ENCODE results near the gene TNFRSF4. TPM values are rescaled to one million over a fixed set of nuclear protein-coding genes. Genes with fewer than 3 reads are reported as not detected.

Gene TNFRSF4
- 1 to 10 TPM; 1.5 to 4.5 (median 3.2) TPM for total RNA-seq

DNA sequence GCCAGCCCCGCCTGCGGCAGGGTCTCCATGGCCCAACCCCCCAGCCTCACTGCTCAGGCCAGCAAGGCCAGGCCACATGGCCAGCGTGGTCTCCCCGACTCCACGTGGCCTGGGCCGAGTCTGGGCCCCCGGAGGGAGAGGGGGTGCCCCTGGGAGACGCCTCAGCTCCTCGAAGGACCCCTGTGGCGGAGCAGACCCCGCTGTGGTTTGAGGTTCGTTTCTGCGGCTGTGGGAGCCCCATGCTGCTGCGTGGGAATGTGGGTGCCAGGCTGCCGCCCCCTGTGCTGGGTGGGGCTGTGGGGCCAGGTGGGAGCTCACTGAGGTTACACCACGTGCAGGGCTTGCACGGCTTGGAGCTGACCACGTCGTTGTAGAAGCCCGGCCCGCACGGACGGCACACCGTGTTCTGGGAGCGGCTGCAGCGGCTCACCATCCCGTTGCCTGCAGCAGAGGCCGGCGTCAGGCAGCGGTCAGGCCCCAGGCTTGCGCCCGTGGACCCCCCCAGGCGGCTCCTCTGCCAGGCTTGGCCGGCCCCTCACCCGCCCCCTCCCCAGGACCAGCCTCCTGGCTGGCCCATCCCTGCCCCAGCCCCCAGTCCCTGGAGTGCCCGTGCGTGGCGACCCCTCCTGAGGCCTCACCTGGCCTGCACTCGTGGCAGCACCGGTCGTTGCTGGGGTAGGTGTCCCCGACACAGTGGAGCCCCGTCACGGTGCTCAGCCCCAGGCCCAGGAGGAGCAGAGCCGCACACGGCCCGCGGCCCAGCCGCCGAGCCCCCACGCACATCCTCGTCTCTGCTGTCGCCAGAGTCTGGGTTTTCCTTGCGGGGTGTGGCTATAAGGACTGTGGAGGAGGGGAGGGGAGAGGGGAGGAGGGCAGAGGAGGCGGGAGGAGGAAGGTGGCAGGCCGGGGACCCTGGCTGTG is at the start of gene TNFRSF4:
Gene TNFRSF4 (minus strand): TSS at position 809 of the 921 bp plus-strand sequence. CDS start 26 bp downstream, at position 783.
- H3K9me3 ChIP-seq: no peaks in the 10 kb centered on the region
- H3K36me3 ChIP-seq: peaks cover 23 to 24% of the 10 kb centered on the region in 2 donors
- no peaks in the 10 kb centered on the region for H3K27me3 ChIP-seq
- intact Hi-C loops (cut with DNase I): no loop called here
- WGBS, 2 donors: 55 to 74% methylated on average over 13 to 14 of the region's 56 CpGs
- no peaks in the 10 kb centered on the region for H3K4me1 ChIP-seq
- DNase-seq: no peak
- TF ChIP-seq POLR2A (IDR thresholded peaks at IDR 0.05) (no peak), CTCF (IDR thresholded peaks at IDR 0.05) (no peak)
- no peak within 1 kb of the TSS for H3K4me3 ChIP-seq (replicated peaks in 1 of 3)
- H3K27ac ChIP-seq: no peak within 1 kb of the TSS

DNA sequence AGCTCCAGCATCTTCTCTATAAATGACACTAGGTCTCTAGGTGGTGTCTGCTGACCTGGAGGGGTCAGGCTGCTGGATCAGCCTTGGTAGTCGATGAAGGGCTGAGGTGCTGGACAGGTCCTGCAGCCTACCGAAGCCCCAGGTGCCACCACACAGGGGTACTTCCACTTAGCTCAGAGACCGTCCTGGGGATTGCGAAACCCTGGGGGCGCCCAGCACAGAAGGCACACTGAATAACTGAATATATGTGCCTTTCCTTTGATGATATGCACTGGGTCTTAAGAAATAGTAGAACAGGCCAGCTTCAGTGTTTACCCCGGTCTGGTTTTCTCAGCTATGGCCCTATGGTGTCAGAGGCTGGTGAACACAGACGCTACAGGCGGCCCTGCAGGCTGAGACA is 48.8 kb upstream of the TNFRSF4 start:
- H3K4me1 ChIP-seq: no peaks in the 10 kb centered on the region
- no peak for DNase-seq
- intact Hi-C loops (cut with DNase I): no loop called here
- H3K27me3 ChIP-seq: no peaks in the 10 kb centered on the region
- 92 to 100% methylated on average over 3 to 7 of the region's 8 CpGs for WGBS, 2 donors
- peaks cover 21 to 47% of the 10 kb centered on the region in 2 donors for H3K36me3 ChIP-seq
- no peak overlapping the region for H3K4me3 ChIP-seq (replicated peaks in 1 of 3)
- H3K27ac ChIP-seq: no peak overlapping the region
- no peaks in the 10 kb centered on the region for H3K9me3 ChIP-seq
- TF ChIP-seq POLR2A (IDR thresholded peaks at IDR 0.05) (no peak), CTCF (IDR thresholded peaks at IDR 0.05) (no peak)

DNA sequence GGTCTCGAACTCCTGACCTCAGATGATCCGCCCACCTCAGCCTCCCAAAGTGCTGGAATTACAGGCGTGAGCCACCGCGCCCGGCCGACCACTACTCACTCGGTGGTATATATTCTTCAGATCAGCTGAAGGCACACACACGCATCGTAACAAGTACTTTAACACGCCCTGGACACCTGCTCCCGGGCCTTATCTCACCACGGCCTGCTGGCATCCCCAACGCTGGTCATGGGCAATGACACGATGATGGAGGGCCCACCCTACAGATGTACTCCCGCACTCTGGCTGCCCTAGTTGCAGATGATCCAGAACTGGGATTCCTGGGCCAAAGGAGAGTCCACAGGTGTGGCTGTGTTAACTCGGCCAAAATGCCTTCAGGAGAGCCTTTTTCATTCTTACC is 48.1 kb upstream of the TNFRSF4 start:
- Histone ChIP-seq H3K9me3 (no peaks in the 10 kb centered on the region), H3K36me3 (peaks cover 21 to 40% of the 10 kb centered on the region in 2 donors), H3K27ac (no peak overlapping the region), H3K4me1 (no peaks in the 10 kb centered on the region), H3K4me3 (replicated peaks in 1 of 3) (no peak overlapping the region), H3K27me3 (no peaks in the 10 kb centered on the region)
- TF ChIP-seq POLR2A (IDR thresholded peaks at IDR 0.05) (no peak), CTCF (IDR thresholded peaks at IDR 0.05) (no peak)
- DNase-seq: no peak
- 96 to 98% methylated on average over 17 of the region's 17 CpGs for WGBS, 2 donors
- intact Hi-C loops (cut with DNase I): no loop called here

DNA sequence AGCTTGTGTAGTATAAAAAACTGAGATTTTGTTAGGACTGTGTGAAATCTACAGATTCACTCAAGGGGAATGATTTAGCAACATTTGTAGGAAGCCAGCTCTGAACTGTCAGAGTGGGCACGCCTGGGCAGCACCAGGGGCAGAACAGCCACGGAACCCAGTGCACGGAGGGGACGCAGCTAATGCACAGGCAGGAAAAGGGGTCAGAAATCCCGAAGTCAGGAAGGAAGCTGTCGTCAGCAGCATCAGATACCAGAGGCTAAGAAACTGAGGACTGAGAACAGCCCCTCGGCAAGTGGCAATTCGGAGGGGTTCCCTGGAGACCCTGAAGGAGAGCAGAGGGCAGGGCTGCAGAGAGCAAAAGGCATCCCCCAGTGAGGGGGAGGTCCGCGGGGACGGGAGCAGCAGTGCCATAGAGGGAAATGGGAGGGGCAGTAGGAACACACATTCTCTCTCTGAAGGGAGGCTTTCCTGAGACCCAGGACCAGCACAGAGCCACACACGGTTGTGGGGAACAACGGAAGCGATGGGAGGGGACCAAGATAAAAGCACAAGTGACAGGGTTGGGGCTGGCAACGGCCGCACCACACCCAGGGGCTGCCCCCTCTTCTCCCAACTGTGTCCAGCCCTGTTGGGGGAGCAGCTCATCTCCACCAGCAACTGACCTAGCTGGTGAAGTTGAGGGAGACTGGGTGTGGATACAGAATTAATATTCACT is 47.0 kb upstream of the TNFRSF4 start:
- no peaks in the 10 kb centered on the region for H3K4me1 ChIP-seq
- no peak overlapping the region for H3K4me3 ChIP-seq (replicated peaks in 1 of 3)
- H3K27me3 ChIP-seq: no peaks in the 10 kb centered on the region
- TF ChIP-seq POLR2A (IDR thresholded peaks at IDR 0.05): no peak
- TF ChIP-seq CTCF (IDR thresholded peaks at IDR 0.05): no peak
- intact Hi-C loops (cut with DNase I): no loop called here
- no peak for DNase-seq
- WGBS, 2 donors: 74 to 81% methylated on average over 16 of the region's 16 CpGs
- H3K36me3 ChIP-seq: peaks cover 25 to 41% of the 10 kb centered on the region in 2 donors
- H3K9me3 ChIP-seq: no peaks in the 10 kb centered on the region
- H3K27ac ChIP-seq: no peak overlapping the region

Data from thyroid gland (tissue), 4 donors.